Glomerular endothelial cell (primary cell): ENCODE results near the gene AXDND1. TPM values are rescaled to one million over a fixed set of nuclear protein-coding genes. Genes with fewer than 3 reads are reported as not detected.
A peak's percentile ranks its signal among the peaks of the same experiment; 100 is the strongest.

ENCODE experiments used
- DNase-seq: peaks from one replicate; pipeline ENCODE4 v3.0.0-alpha.2; 2011; ENCODE audit warnings: low read depth, low spot score; ENCODE audit errors: extremely low read depth
- total RNA-seq: library from RNA; depleted of rRNA; stranded (reverse); fragments of >200 nt; gene quantifications from 2 replicates; pipeline ENCODE4 v1.2.3, GENCODE V29; 2015

AXDND1 gene
- total RNA-seq, 1 donor from 2014 or later, result not detected

GRCh38 chr1:179554427-179554826, 188.7 kb downstream of the AXDND1 start:
- DNase-seq, result no peak

- no peak for DNase-seq
Observed at GRCh38 chr1:179558078-179558477, 192.3 kb downstream of the AXDND1 start.

DNA sequence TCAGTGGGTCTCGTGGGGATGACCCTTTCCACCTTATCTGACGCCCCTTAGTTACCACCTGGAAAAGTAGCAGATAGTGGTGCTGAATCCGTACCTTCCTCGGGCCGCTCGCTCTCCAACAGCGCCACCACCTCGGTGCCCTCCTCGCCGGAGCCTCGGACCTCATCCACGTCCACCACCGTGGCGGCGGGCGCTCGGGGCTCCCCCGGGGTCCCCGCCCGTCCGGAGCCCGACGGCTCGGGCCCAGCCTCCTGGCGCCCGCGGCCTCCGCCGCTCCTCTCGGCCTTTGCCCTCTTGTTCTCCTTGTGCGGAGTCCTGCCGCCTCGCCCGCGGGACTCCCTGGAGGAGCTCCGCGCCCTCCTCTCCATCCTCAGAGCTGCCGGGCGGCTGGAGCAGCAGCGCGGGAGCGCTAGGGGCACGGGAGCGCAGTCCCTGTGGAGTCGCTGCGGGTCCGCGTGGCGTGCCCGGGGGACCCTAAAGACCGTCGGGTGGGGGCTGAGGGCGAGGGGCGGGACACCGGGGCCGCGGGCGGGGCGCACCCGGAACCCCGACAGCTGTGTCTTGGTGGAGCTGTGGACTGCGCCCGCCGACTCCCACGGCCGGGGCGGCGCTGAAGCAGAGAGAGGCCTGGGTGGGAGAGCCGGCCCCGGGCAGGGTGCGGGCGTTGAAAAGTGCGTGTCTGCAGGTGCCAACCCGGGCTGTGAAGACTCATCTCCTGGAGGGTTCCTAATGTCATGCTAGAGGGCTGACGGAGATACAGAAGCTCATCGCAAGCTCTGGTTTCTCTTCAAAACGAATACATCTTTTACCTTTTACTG, 209.9 kb downstream of the AXDND1 start, which contains the start of gene NPHS2:
Gene NPHS2 (minus strand): TSS at position 452 of the 818 bp plus-strand sequence. CDS start 84 bp downstream, at position 368.
- no peak for DNase-seq

DNA sequence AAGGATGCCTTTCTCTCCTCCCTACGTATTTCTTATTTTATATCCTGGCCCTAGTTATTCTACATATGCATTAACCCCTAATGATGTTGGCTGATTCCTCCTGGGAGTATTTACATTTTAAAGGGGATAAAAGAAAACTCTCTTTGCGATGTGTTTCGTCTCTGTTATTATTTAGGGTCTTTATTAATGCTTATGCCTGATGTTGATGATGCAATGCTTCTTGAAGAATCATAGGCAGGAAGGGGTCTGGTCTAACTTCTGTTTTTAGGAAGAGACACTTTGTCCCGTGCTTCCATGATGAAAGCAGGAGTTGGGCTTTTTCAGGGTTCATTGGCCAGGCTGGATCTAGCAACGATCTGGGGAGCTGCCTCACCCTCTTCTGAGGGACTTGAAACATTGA, 210.7 kb downstream of the AXDND1 start:
- DNase-seq, result no peak

GRCh38 chr1:179583771-179584320, 218.1 kb downstream of the AXDND1 start:
- DNase-seq, result no peak

DNA sequence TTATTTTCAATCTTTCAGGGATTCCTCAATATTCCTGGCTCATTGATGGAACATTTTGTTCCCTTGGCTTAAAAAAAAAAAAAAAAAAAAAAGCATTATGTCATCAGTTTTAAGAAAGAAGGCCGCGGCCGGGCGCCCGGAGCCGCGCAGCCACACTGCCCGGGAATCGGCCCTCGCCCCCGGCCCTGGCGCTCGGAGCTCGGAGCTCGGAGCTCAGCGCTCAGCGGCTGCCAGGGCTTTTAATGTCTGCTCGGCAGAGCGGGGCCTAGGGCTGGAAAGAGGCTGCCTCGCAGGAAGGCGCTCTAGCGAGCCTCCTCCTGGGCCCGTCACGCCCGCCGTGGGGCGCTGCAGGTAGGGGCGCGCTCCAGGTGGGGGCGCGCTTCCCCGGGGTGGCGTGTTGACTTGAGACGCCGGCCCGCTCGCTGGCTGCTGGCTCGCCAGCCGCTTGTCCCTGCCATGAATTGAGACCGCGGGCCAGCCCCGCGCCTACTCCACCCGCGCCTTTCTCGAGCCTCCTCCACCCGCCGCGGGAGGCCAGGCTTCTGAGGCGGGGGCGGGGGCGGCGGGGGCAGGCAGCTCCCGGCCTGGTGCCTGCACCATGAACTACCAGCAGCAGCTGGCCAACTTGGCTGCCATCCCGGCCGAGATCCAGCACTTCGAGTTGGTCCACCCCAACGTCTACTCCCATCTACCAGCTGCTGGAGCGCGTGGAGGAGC, 220.5 kb downstream of the AXDND1 start:
- DNase-seq, result no peak

DNA sequence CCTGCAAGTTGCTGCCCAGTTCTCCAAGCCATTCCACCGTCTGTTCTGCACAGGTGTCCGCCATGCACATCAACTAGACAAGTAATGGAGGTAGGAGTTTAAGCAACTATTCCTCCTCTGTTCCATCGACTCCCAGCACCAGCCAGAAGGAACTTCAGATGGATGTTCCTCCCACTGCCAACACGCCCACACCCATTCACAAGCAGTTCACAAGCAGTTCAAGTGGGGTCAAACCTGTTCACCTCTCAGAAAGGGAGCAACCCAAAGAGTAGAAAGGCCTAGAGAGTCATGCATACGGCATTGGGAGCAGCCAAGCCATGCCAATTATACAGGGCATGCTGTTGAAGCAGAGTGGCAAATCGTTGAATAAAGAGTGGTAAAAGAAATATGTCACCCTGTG, 221.6 kb downstream of the AXDND1 start:
- no peak for DNase-seq

GRCh38 chr1:179588425-179589024, 222.8 kb downstream of the AXDND1 start:
- no peak for DNase-seq

- no peak for DNase-seq
Observed at GRCh38 chr1:179589509-179589908, 223.7 kb downstream of the AXDND1 start.

GRCh38 chr1:179590671-179591070, 224.9 kb downstream of the AXDND1 start:
- no peak for DNase-seq

DNA sequence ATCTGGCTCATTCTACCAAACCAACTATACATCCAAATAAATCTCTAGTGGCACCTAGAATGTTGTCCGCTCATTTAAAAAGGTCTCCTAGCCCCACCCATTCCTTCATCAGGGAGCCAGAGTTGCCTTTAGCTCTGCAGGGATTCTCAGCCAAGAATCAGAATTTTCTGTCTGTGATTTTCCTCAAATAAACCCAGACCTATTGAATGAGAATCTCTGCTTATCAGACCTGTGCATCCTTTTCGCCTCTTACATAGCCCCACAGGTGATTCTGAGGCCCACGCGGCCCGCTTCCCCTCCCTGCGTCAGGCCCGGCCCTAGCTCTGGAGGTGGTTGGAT, 225.5 kb downstream of the AXDND1 start:
- no peak for DNase-seq

- no peak for DNase-seq
Observed at GRCh38 chr1:179591592-179592580, 226.1 kb downstream of the AXDND1 start, which contains the start of gene TDRD5. TDRD5 (plus strand) TSS chr1:179591832; CDS start chr1:179592616, 784 bp downstream.

DNA sequence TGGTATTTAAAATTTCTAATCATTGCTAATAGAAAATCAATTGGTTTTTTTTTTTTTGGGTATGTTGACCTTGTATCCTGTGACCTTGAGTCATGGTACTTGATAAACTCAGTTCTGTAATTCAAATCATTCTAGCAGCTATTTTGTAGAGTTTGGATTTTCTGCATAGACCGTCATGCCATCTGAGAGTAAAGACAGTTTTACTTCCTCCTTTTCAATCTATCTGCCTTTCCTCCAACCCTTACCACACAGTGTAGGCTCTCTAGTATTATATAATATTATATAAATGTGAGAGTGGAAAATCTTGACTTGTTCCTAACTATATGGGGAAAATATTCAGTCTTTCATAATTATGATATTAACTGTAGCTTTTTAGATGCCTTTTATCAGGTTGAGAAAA, 232.9 kb downstream of the AXDND1 start:
- DNase-seq, result no peak

- peak; percentile 2 for DNase-seq
Observed at GRCh38 chr1:179599623-179600249, 234.0 kb downstream of the AXDND1 start.

DNA sequence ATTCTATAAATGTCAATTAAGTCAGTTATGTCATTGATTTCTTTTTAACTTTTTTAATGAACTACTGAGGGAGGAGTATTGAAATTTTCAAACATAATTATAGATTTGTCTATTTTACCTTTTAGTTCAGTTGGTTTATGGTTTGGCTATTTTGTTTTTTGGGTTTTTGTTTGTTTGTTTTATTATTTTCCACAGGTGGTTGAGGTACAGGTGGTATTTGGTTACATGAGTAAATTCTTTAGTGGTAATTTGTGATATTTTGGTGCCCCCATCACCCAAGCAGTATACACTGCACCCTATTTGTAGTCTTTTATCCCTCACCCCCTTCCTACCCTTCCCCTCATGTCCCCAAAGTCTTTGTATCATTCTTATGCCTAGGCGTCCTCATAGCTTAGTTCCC, 235.3 kb downstream of the AXDND1 start:
- DNase-seq, result no peak

Other genes with a start within 250 kb of the AXDND1 start
- 55.7 and 101 TPM in 2 replicates for gene ABL2, start 136.3 kb upstream of the AXDND1 start, total RNA-seq
- 17.1 and 23.6 TPM in 2 replicates for gene SOAT1, start 72.2 kb upstream of the AXDND1 start, total RNA-seq
- gene NPHS2, start 210.0 kb downstream of the AXDND1 start, total RNA-seq, result not detected in 2 replicates
- not detected in 2 replicates for gene TDRD5, start 225.9 kb downstream of the AXDND1 start, total RNA-seq